GM06990 (cell line): Measurements from ENCODE around the gene EXD3.

Experiments
- DNase-seq: peaks from one replicate; pipeline ENCODE4 v3.0.0-alpha.2; 2011; ENCODE audit not compliant: insufficient read length; ENCODE audit errors: extremely low read depth
- H3K27me3 ChIP-seq: replicated peaks from 2 replicates; pipeline ENCODE4 v1.6.0; 2011; ENCODE audit warnings: low read length; ENCODE audit not compliant: control insufficient read depth, insufficient read depth
- H3K36me3 ChIP-seq: 2 replicates; pipeline ENCODE4 v1.5.1; 2011; ENCODE audit warnings: low read length; ENCODE audit not compliant: control insufficient read depth, insufficient read depth
- H3K4me3 ChIP-seq: replicated peaks from 2 replicates; pipeline ENCODE4 v1.5.1; 2011; ENCODE audit warnings: low read depth, mild to moderate bottlenecking, control low read depth, low read length
- TF ChIP-seq, protein P1 (sequence below): IDR thresholded peaks from 2 replicates; pipeline ENCODE4 v1.5.1; 2011; ENCODE audit warnings: low read length, control low read depth, mild to moderate bottlenecking, inconsistent platforms; ENCODE audit not compliant: insufficient read depth, poor library complexity, severe bottlenecking

EXD3 gene

GRCh38 chr9:137302449-137303150 lies 120.4 kb downstream of the EXD3 start:
- Histone ChIP-seq H3K4me3 (peak overlapping the region; percentile 52), H3K27me3 (no peaks in the 10 kb centered on the region; the same call in 1 of the 2 replicates), H3K36me3 (no peaks in the 10 kb centered on the region)
- no peak for DNase-seq
- TF ChIP-seq, protein P1, sequence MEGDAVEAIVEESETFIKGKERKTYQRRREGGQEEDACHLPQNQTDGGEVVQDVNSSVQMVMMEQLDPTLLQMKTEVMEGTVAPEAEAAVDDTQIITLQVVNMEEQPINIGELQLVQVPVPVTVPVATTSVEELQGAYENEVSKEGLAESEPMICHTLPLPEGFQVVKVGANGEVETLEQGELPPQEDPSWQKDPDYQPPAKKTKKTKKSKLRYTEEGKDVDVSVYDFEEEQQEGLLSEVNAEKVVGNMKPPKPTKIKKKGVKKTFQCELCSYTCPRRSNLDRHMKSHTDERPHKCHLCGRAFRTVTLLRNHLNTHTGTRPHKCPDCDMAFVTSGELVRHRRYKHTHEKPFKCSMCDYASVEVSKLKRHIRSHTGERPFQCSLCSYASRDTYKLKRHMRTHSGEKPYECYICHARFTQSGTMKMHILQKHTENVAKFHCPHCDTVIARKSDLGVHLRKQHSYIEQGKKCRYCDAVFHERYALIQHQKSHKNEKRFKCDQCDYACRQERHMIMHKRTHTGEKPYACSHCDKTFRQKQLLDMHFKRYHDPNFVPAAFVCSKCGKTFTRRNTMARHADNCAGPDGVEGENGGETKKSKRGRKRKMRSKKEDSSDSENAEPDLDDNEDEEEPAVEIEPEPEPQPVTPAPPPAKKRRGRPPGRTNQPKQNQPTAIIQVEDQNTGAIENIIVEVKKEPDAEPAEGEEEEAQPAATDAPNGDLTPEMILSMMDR, result peak; percentile 62

GRCh38 chr9:137302118-137302448 lies 120.9 kb downstream of the EXD3 start, which contains the start of gene NRARP:
TSS of gene NRARP (minus strand) at chr9:137302271. CDS start at chr9:137301928, 343 bp downstream.
- peak; percentile 89 for DNase-seq
- H3K27me3 ChIP-seq, result no peaks in the 10 kb centered on the region; the same call in 1 of the 2 replicates
- H3K36me3 ChIP-seq, result no peaks in the 10 kb centered on the region
- H3K4me3 ChIP-seq, result peak within 1 kb of the TSS; percentile 53
- TF ChIP-seq, protein P1, result no peak

- TF ChIP-seq, protein P1, result no peak
- peak; percentile 73 for DNase-seq
- Histone ChIP-seq H3K36me3 (no peaks in the 10 kb centered on the region), H3K27me3 (no peaks in the 10 kb centered on the region; the same call in 1 of the 2 replicates), H3K4me3 (peak overlapping the region; percentile 53)
Observed at GRCh38 chr9:137301081-137301947, 121.6 kb downstream of the EXD3 start.

- peak overlapping the region; percentile 51 for H3K4me3 ChIP-seq
- DNase-seq, result no peak
- no peaks in the 10 kb centered on the region for H3K36me3 ChIP-seq
- TF ChIP-seq, protein P1, result no peak
- no peaks in the 10 kb centered on the region; the same call in 1 of the 2 replicates for H3K27me3 ChIP-seq
Observed at GRCh38 chr9:137300567-137301080, 122.3 kb downstream of the EXD3 start.

DNA sequence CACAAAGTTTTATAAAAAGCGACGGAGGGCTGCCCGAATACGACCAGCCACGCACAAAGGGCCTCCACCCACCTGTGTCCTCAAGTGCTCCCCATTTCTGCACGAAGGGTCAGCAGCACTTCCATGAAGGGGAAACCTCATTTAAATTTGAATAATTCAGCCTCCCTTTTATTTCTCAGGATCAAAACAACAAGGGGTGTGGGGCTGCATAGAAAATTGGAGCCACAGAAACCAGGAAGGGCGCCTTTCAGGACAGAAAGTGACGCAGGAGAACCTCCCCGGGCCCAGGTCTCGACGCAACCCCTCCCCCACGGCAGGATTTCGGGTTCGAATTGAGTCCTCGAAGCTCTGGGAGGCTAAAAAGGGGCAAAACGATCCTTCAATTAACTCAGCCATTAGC lies 123.0 kb downstream of the EXD3 start:
- no peaks in the 10 kb centered on the region; the same call in 1 of the 2 replicates for H3K27me3 ChIP-seq
- TF ChIP-seq, protein P1, result no peak
- no peaks in the 10 kb centered on the region for H3K36me3 ChIP-seq
- no peak overlapping the region for H3K4me3 ChIP-seq
- DNase-seq, result no peak
